GM18870 (cell line): Measurements from ENCODE around the gene MAP4K4.
"Not testable (repeated sequence)": the region's sequence is repeated elsewhere in the genome, so short reads cannot be mapped to it uniquely, and the experiment has no call there.

Experiments used
- ATAC-seq: cut with Tn5 transposase; IDR thresholded peaks from one replicate; pipeline ENCODE4 v1.9.1; 2021; ENCODE audit warnings: moderate library complexity; ENCODE audit not compliant: unreplicated experiment

Gene MAP4K4

GRCh38 chr2:101763496-101764333, 66.2 kb downstream of the MAP4K4 start:
- ATAC-seq, result no peak

GRCh38 chr2:101766337-101766736, 68.8 kb downstream of the MAP4K4 start:
- ATAC-seq, result no peak

- no peak for ATAC-seq
Measured at GRCh38 chr2:101766871-101767739, 69.6 kb downstream of the MAP4K4 start.

- ATAC-seq, result no peak
Measured at GRCh38 chr2:101768556-101769220, 71.2 kb downstream of the MAP4K4 start.

- ATAC-seq, result not testable (repeated sequence)
Measured at GRCh38 chr2:101769726-101770125, 72.2 kb downstream of the MAP4K4 start.

- ATAC-seq, result no peak
Measured at GRCh38 chr2:101770726-101771125, 73.2 kb downstream of the MAP4K4 start.

- ATAC-seq, result no peak
Measured at GRCh38 chr2:101771227-101771902, 73.9 kb downstream of the MAP4K4 start.

- no peak for ATAC-seq
Measured at GRCh38 chr2:101771910-101772321, 74.4 kb downstream of the MAP4K4 start.

- ATAC-seq, result no peak
Measured at GRCh38 chr2:101773137-101773536, 75.6 kb downstream of the MAP4K4 start.

GRCh38 chr2:101773961-101774360, 76.5 kb downstream of the MAP4K4 start:
- ATAC-seq, result not testable (repeated sequence)

GRCh38 chr2:101775092-101775491, 77.6 kb downstream of the MAP4K4 start:
- ATAC-seq, result no peak

GRCh38 chr2:101775636-101776035, 78.1 kb downstream of the MAP4K4 start:
- ATAC-seq, result no peak

- ATAC-seq, result no peak
Measured at GRCh38 chr2:101776172-101777043, 78.9 kb downstream of the MAP4K4 start.

GRCh38 chr2:101777337-101777736, 79.8 kb downstream of the MAP4K4 start:
- no peak for ATAC-seq

GRCh38 chr2:101778102-101778501, 80.6 kb downstream of the MAP4K4 start:
- ATAC-seq, result no peak

- ATAC-seq, result no peak
Measured at GRCh38 chr2:101779190-101779589, 81.7 kb downstream of the MAP4K4 start.

GRCh38 chr2:101779656-101780055, 82.1 kb downstream of the MAP4K4 start:
- no peak for ATAC-seq

- no peak for ATAC-seq
Measured at GRCh38 chr2:101781326-101781725, 83.8 kb downstream of the MAP4K4 start.

GRCh38 chr2:101781791-101782426, 84.4 kb downstream of the MAP4K4 start:
- no peak for ATAC-seq
